ENCODE data around the gene NRCAM.

DNA sequence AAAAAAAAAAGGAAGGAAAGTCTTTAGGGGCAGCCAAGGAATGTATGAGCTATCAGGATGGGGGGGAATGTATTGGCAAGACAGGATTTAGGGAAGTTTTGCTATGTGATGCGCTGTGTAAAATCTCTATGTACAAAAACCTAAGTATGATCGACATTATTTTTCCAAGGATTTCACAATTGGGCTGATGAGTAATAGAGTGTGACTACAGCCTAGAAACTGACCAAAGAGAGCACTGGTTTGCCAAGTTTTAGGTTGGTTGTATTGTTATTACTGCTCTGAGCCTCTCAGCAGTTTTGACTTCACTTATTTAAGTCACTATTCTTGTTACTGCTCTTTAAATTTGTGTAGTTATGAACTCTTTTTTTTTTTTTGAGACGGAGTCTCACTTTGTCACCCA is 107.3 kb downstream of the NRCAM start:
- TF ChIP-seq, protein P1, sequence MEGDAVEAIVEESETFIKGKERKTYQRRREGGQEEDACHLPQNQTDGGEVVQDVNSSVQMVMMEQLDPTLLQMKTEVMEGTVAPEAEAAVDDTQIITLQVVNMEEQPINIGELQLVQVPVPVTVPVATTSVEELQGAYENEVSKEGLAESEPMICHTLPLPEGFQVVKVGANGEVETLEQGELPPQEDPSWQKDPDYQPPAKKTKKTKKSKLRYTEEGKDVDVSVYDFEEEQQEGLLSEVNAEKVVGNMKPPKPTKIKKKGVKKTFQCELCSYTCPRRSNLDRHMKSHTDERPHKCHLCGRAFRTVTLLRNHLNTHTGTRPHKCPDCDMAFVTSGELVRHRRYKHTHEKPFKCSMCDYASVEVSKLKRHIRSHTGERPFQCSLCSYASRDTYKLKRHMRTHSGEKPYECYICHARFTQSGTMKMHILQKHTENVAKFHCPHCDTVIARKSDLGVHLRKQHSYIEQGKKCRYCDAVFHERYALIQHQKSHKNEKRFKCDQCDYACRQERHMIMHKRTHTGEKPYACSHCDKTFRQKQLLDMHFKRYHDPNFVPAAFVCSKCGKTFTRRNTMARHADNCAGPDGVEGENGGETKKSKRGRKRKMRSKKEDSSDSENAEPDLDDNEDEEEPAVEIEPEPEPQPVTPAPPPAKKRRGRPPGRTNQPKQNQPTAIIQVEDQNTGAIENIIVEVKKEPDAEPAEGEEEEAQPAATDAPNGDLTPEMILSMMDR (IDR thresholded peaks at IDR 0.05), result no peak
- no peak for TF ChIP-seq EZH2 (IDR thresholded peaks at IDR 0.05; ENCODE audit: borderline replicate concordance, insufficient read depth, low read depth, low read length, poor library complexity, severe bottlenecking)

Data from B cell (primary cell).